HPDE6-E6E7 (cell line): Measurements from ENCODE around the gene HERC2.
"Not testable (repeated sequence)": the region's sequence is repeated elsewhere in the genome, so short reads cannot be mapped to it uniquely, and the experiment has no call there.

Experiments
- DNase-seq: peaks from one replicate; pipeline ENCODE4 v3.0.0; 2011; ENCODE audit warnings: missing footprints; ENCODE audit errors: extremely low spot score

The HERC2 gene

GRCh38 chr15:28222612-28223011 is 99.4 kb downstream of the HERC2 start:
- DNase-seq: not testable (repeated sequence)

- not testable (repeated sequence) for DNase-seq
These were observed 100.3 kb downstream of the HERC2 start for GRCh38 chr15:28221696-28222095.

- DNase-seq: no peak
These were observed 102.9 kb downstream of the HERC2 start for GRCh38 chr15:28219116-28219515.

GRCh38 chr15:28216946-28217546 is 104.9 kb downstream of the HERC2 start:
- DNase-seq: not testable (repeated sequence)

- not testable (repeated sequence) for DNase-seq
These were observed 106.5 kb downstream of the HERC2 start for GRCh38 chr15:28215521-28215920.

GRCh38 chr15:28214006-28214790 is 107.8 kb downstream of the HERC2 start:
- not testable (repeated sequence) for DNase-seq

GRCh38 chr15:28213393-28213792 is 108.6 kb downstream of the HERC2 start:
- DNase-seq: not testable (repeated sequence)

- DNase-seq: no peak
These were observed 113.4 kb downstream of the HERC2 start for GRCh38 chr15:28208583-28208982.

GRCh38 chr15:28205640-28206039 is 116.3 kb downstream of the HERC2 start:
- not testable (repeated sequence) for DNase-seq

GRCh38 chr15:28203055-28203828 is 118.7 kb downstream of the HERC2 start:
- not testable (repeated sequence) for DNase-seq

- not testable (repeated sequence) for DNase-seq
These were observed 119.9 kb downstream of the HERC2 start for GRCh38 chr15:28202124-28202523.

- not testable (repeated sequence) for DNase-seq
These were observed 123.8 kb downstream of the HERC2 start for GRCh38 chr15:28198215-28198614.

- not testable (repeated sequence) for DNase-seq
These were observed 124.3 kb downstream of the HERC2 start for GRCh38 chr15:28197694-28198093.

- DNase-seq: not testable (repeated sequence)
These were observed 125.4 kb downstream of the HERC2 start for GRCh38 chr15:28196581-28196980.

- no peak for DNase-seq
These were observed 129.2 kb downstream of the HERC2 start for GRCh38 chr15:28192772-28193171.

GRCh38 chr15:28191832-28192231 is 130.1 kb downstream of the HERC2 start:
- DNase-seq: no peak

GRCh38 chr15:28190391-28191174 is 131.4 kb downstream of the HERC2 start:
- DNase-seq: no peak

GRCh38 chr15:28185148-28185895 is 136.7 kb downstream of the HERC2 start:
- DNase-seq: no peak

- DNase-seq: no peak
These were observed 137.8 kb downstream of the HERC2 start for GRCh38 chr15:28184166-28184565.

GRCh38 chr15:28182731-28183130 is 139.2 kb downstream of the HERC2 start:
- DNase-seq: no peak

GRCh38 chr15:28182216-28182615 is 139.8 kb downstream of the HERC2 start:
- DNase-seq: no peak
